Stimulated activated CD8-positive, alpha-beta memory T cell treated with anti-CD3 and anti-CD28 coated beads, Interleukin-7, amount 100 ng/mL, for 4 hours (primary cell): ENCODE measurements around the gene PCYT1B.
"Not testable (repeated sequence)": the region's sequence is repeated elsewhere in the genome, so short reads cannot be mapped to it uniquely, and the experiment has no call there.

Source experiments
- DNase-seq, 2 donors: peaks; one replicate each; pipeline ENCODE4 v3.0.0-alpha.2; 2020; ENCODE audit warnings: low read depth in 2 of 2

The PCYT1B gene

DNA sequence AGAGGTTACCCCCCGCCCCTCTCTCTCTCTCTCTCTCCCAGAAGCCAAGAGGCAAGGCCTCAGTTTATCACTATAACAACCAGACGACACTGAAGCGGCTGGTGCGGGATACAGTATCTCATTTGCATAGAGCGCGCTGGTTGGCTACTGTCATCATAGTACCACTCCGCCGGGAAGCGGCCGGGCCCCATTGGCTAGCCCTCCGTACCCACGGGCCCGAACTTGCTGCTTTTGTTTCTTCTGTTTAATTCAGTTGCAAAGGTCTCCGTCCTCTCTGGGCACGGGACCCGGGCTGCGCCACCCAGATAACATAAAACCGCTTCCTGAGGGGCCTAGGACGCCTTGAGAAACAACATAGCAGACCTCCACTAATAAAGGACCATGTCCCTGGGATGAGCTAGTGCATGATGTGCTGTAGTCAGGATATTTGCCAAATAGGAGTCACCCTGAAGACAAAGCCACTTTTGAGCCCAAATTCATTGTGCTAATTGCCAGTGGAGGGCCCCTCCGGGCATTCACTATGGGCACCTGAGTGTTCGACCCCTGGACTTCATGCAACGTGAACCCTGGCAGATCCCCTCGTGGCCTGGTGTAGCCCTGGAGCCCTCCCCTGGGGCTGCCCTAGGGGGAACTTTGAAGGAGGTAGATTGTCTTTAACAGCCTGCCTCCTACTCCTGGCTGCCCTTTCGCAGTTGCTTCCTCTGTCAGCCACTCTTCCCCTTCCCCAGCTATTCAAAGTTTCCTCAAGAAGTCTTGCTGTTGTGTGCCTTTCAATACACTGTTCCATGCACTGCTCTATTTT, at the start of gene PCYT1B:
Gene PCYT1B, minus strand, starts transcription at position 91 of the 802 bp plus-strand sequence. CDS start 242 bp downstream, outside the sequence.
- DNase-seq = peak; percentile 29 to 32

DNA sequence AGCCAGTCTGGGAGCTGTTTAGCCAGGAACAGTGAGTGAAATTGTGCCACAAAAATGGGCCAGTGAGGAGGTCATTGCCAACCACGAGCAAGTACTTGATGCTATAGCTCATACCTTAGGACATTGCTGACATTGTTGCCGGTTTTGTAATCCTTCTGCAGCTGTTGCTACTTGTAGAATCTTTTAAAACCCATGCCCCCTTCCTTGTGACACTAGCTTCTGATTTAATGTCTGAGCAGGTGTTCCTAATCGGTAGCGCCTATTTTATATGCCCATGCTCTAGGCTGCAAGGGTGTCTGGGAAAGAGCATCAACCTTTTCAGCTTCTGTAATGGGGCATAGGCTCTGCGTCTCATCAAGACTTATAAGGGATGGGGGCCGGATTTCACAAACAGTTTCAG, 49.1 kb upstream of the PCYT1B start:
- DNase-seq = no peak

DNA sequence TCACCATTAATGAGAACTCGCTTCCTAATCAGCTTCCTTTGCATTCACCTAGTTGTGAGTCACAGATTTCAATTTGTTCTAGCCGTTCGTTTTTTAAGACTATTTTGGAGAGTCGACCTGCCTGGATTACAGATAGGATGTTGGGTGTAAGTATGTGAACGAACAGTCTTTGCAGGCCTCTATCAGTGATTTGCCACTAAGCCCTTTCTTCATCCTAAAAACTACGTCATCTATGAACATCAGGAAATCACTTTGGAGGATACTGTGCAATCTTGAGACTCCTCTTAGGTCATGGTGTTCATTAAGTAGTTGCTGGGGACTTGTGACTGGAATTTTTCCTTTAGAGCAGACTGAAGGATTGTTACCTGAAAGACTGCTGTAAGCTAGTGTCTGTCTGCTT, 47.7 kb upstream of the PCYT1B start:
- DNase-seq = no peak

DNA sequence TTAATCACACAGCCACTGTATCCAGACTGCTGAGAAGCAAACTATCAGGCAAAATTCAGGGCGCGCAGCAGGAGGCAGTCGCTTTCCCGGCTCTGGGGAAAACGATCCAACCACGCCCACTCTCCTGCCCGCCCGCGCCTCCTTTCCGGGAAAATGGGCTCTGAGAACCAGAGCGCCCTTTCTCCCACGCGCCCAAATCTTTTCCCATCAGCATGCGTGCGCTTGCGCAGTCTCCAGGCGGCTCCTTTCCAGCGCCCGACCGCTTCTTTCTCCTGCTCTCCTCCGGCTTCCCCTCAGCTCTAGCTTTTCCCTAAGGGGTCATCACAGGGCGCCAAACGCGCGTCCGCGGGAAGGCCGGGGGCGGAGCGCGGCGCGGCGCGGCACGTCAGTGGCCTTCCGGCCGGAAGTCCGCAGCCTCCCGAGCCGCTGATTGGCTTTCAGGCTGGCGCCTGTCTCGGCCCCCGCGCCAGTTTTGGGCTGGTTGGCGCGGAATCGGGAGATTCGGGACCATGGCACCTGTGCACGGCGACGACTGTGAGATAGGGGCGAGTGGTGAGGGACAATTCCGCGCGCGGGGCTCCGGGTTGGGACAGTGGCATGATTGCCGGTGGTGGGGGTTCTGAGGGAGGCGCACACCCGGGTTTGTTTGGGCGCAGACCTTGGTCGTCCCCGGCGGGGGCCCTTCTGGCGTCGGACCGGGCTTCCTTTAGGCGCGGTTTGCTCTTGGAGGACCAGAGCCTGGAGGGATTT, 46.5 kb upstream of the PCYT1B start, which contains the start of gene POLA1:
Gene POLA1, plus strand, starts transcription at position 466 of the 750 bp plus-strand sequence. Its CDS starts 44 bp downstream, at position 510.
- peak; percentile 30 to 50 for DNase-seq

DNA sequence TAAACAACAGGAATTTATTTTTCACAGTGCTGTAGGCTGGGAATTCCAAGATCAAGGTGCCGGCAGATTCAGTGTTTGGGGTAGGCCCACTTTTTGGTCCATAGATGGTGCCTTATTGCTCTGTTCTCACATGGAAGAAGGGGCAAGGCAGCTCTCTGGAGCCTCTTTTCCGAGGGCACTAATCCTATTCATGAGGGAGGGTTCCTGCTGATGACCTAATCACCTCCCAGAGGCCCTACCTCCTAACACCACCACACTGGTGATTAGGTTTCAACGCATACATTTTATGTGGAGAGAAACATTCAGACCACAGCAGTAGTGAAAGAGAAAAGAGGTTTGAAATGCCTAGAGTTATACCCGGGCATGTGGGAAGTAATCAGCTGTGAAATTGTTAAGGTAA, 45.2 kb upstream of the PCYT1B start:
- DNase-seq = no peak

DNA sequence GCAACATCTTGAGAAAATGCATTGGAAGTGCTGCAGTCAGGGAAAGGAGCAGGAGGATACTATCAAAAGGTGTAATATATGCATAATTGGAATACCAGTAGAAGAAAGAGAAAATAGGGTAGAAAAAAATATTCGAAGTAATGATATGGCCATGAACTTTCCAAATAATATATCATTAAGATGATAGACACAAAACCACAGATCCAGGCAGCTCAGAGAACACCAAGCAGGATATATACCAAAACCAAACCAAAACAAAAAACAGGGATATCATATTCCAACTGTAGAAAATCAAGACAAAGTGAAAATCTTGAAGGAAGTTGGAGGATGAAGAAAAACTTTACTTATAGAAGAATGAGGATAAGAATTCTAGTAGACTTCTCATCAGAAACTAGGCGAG, 36.9 kb upstream of the PCYT1B start:
- DNase-seq = no peak

DNA sequence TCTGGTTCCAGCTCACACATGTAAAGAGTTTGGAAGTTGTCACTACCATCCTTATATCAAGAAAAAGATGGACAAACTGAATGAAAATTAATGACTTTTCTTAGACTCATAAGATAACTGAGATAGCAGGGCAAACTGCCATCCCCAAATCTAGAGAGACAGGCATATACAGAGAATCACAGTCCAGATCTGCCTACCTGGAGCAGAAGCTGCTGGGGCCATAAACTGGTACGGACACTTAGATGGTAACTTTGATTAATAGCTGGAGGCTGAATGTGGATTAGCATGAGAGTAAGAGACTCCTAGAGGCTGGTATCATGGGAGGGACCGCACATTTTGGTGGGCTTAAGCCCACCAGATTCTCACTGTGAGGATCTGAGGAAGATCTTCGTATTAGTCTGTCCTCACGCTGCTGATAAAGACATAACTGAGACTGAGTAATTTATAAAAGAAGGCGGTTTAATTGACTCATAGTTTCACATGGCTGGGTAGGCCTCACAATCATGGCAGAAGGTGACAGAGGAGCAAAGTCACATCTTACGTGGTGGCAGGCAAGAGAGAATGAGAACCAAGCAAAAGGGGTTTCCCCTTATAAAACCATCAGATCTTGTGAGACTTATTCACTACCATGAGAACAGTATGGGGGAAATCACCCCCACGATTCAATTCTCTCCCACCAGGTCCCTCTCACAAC, 35.7 kb upstream of the PCYT1B start:
- no peak for DNase-seq

DNA sequence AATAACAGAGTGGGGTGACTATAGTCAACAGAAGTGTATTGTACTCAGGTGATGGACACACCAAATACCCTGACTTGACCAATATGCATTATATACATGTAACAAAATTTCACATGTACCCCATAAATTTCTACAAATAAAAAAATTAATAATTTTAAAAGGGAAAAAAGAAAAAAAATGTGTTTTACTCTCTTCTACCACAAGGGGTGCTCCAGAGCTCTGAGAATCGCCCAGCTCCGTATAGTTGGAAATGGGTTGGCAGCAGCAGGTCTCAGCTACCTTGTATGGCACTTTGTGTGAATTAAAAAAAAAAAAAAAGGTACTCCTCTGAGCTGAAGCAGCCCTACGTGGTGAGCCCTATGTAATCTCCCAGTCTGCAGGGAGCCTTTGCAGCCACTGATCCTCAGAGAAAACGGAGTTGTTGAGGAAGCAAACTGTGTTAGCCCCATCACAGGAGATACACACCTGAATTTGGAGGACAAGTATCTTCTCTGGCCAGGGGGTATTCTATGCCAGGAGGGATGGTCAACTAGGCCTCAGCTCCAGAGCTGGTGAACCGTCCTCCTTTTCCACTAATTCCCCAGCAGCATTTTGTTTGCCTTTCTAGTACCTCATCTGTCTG, 29.4 kb upstream of the PCYT1B start:
- DNase-seq = no peak

DNA sequence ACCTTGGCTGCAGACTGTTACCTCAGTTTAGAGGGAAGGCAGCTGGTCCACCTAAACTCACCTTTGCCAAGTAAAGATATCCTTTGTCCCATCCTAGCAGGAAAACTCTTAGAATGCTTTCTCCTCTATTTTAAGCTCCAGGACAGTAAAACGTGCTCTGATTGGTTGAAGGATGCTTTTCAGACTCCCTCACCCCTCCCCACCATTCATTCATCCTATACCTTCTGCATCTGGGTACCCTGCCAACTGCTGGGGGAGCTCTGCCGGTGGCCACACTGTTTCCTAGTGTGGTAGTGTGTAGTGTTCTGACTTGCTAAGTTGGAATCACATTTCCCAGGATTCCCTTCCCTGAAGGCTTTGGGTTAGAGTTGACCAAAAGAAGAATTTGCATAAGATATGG, 26.3 kb upstream of the PCYT1B start:
- no peak for DNase-seq

DNA sequence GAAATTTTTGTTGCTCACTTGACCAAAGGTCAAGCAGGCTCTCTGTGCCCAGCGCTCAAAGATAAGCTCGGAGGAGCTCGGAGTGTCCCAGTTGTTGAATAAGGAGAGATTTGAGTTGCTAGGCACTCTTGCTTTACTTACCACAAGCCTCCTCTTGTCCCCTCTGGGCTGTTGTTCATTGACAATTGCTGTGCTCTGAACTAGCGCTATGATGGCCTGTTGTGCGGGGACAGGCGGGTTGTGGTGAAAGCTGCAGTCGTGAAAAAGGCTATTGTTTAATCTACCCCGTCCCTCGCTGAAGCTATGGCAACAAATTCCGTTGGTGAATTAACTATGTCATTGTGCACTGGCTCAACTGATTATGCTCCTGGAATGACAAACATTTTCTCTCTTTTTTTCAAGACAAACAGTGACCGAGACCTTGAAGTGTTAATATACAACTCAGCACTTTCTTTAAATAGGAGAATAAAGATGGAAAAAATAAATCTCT, 25.6 kb upstream of the PCYT1B start:
- DNase-seq = no peak

DNA sequence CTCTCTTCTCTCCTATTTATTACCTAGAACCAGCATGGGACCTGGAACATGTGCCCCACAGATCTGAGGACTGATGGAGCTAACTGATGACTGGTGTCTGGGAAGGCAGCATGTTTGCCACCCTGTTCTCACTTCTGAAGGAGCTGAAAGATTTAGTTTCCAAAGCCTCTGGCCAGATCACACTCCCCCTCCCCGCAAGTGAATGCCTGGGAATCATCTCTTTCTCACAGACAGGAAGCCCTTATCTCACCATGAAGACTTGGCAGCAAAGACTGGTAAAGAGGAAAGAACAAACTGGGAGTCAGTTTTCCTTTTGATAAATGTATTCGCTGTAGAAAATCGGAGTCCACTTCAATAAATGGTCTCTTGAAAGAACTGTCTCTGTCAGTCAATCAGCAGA, 21.0 kb upstream of the PCYT1B start:
- no peak for DNase-seq

DNA sequence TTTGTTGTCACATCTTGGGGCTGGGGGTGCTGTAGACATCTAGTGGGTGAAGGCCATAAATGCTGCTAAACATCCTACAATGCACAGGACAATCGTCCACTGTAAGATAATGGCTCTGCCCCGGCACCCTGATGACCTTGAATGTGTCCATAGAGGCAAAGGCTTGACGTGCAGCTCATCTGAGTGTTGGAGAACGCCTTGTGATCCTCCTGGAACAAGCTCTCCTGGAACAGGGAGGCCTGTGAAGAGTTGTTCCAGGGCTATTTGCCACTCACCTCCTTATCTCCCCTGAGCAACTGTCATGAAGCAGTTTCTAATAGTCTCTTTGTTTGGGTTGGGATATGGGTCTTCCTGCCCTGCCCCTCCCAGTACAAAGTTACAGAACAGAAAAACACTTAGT, 15.2 kb upstream of the PCYT1B start:
- no peak for DNase-seq

DNA sequence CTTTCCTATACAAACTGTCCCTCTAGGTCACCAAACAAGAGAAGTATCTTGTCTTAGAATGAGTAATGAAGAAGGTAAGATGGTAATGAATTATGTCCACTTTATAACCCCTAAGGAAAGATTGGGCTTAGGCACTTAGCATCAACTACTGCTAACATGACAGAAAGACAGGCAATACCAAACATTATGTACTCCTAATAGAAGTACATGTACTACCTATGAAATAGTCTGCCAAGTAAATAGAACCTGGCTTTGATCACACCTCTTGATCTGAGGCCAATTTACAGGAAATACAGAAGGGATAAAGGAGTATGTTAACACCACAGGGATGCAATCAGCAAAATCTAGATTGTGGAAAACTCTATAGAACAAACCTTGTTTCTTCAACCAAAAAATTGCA, 14.1 kb upstream of the PCYT1B start:
- no peak for DNase-seq

DNA sequence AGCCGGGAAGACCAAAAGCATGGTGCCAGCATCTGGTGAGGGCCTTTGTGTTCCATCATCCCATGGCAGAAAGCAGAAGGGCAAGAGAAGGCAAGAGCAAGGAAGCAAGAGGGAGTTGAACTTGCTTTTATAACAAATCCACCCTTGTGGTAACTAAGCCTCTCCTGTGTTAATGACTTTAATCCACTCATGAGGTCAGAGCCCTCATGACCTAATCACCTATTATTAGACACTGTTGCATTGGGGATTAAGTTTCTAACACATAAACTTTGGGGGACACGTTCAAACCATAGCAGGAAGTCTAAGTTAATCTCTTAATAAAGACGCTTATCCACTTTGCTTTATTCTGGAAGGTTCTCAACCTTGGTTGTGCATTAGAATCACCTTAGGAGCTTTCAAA, 12.5 kb upstream of the PCYT1B start:
- DNase-seq = no peak

DNA sequence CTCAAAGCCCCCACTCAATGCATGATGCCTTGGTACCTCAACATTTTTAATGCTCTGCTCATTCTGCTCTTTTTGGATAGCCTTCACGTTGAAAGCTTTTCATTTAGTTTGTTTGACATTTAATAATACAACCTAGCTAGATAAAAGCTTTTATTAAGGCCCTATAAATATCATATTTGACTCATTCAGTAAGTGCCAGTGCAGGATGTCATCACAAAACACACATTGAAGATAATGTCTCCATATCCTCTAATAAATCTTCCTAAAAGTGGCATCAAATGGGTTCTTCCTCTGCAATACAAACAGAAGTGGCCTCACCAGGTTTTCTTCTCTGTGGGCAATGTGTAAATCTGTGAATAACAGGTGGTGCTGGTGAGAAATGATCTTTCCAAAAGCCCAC, 12.0 kb upstream of the PCYT1B start:
- DNase-seq = no peak

DNA sequence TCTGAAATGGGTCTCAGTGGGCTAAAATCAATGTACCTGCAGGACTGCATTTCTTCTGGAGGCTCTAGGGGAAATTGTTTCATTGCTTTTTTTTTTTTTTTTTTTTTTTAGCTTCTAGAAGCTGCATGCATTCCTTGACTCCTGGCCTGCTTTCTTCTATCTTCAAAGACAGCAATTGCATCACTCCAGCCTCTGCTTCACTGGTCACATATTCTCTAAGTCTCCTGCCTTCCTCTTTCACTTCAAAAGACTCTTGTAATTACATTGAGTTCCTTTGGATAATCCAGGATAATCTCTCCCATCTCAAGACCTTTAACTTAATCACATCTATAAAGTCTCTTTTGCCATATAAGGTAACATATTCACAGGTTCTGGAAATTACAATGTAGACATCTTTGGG, 11.3 kb upstream of the PCYT1B start:
- DNase-seq = no peak

DNA sequence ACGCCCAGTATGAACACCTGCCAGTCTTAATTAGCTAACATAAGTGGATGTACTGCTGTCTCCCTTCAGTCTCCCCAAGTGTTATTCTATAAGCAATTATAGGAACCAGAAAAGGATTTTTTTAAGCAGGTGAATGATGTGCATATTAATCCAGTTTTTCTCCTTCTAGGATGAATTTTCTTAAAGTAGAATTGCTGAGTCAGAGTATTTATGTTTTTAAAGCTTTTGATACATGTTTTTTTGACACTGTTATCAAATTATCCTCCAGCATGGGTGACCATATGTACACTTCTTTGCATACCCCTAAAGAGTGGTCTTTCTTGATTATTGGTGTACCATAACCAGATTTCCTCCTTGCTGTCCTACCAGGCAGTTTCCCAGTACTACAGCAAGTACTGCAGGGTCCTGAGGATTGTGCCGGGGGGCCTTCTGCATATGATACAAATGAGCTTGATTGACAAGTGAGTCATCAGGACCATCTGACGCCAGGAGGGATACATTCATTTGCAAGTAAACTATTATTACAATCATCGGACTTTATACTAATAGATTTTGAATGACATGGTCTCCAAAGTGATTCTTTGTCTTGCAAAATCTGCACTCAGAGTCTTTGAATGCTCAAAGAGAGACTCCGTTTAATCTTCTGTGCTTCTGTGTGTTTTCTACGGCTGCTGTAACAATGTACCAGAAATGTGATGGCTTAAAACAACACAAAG, 10.7 kb upstream of the PCYT1B start:
- DNase-seq = no peak

DNA sequence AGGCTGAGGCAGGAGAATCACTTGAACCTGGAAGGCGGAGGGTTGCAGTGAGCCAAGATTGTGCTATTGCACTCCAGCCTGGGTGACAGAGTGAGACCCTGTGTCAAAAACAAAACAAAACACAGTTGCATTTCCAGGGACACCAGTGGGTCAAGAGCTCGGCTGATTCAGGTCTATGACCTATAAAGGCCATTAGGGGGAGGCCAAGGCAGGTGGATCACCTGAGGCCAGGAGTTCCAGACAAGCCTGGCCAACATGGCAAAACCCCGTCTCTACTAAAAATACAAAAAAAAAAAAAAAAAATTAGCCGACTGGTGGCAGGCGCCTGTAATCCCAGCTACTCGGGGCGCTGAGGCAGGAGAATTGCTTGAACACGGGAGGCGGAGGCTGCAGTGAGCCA, 8.5 kb upstream of the PCYT1B start:
- DNase-seq = not testable (repeated sequence)

DNA sequence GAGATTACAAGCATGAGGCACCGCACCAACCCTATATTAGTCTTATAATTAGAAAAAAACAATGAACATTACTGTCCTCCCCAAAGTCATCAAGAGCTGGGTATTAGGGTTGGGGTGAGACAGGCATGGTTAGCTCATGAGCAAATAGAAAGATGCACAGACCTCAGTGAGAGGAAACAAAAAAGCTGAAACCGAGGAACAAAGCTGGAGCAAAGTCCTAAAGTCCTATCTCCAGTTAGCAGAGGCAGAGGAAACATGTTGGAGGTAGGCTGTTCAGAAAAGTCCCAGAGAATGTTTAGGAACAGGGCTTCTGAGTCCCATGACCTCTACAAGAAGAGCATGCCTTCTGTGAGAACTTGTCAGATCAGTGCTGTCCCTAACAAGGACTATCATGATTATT, 4.6 kb upstream of the PCYT1B start:
- no peak for DNase-seq

DNA sequence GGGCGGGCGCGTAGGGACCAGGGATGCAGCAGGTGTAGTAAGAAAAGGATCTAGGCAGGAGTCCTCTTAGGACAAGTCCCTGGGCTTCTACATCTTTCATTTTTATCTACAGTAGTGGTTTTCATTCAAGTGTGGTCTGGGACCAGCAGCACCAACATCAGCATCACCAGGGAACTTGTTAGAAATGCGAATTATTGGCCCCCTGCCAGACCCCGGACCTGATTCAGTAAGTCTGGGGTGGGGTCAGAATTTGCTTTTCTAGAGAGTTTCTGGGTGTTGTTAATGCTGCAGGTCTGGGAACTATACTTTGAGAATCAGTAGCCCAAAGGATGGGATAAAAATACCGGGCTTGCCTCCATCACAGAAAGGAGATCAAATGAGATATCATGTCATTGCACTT, 1.3 kb upstream of the PCYT1B start:
- DNase-seq = no peak

DNA sequence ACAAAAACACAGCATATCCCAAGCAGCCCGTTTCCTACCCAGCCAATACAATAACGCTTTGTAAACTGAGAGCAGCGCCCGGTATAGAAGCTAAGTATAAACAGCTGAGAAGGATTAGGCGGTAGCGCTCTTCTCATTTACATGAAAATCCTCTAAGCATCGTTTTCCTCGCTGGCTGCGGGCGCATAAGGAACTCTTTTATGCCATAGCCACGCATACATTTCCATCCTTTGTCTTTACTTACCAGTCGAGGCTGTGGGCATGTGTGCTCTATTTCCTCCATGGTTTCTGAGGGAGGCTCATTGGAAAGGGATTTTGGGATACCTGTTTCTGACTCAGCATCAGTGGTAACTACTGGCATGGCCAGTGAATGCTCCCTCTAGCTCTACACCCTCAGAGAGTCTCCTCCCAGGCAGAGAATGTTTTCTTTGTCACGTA, 383 bp downstream of the PCYT1B start:
- DNase-seq = no peak
